ENCODE data around the gene SLX4IP. TPM values are rescaled to one million over a fixed set of nuclear protein-coding genes. Genes with fewer than 3 reads are reported as not detected.

Gene SLX4IP
- total RNA-seq, 1 donor, result 4.0 TPM

GRCh38 chr20:10511170-10511508, 76.0 kb downstream of the SLX4IP start:
- no peak for TF ChIP-seq CTCF (IDR thresholded peaks at IDR 0.05; ENCODE audit: extremely low read depth, low read depth, low read length)
- Histone ChIP-seq H3K79me2 (ENCODE audit: insufficient read depth, low read length) (peaks cover 4% of the 10 kb centered on the region), H3K27me3 (ENCODE audit: insufficient read depth, low read length) (no peaks in the 10 kb centered on the region), H3K4me2 (ENCODE audit: insufficient read depth, low read length) (peak overlapping the region; percentile 72), H3K27ac (ENCODE audit: low read depth, low read length) (peak overlapping the region; percentile 93), H4K20me1 (ENCODE audit: insufficient read depth, low read length) (no peaks in the 10 kb centered on the region), H3K9me3 (ENCODE audit: low read depth, low read length) (no peaks in the 10 kb centered on the region), H2AFZ (ENCODE audit: low read length) (peak overlapping the region; percentile 24), H3K36me3 (ENCODE audit: insufficient read depth, low read length) (no peaks in the 10 kb centered on the region), H3K4me1 (ENCODE audit: insufficient read depth, low read length) (peaks cover 40% of the 10 kb centered on the region), H3K4me3 (ENCODE audit: insufficient read depth, low read length) (peak overlapping the region; percentile 38)
- peak; percentile 35 for DNase-seq (ENCODE audit: insufficient read length, low spot score, missing footprints)

DNA sequence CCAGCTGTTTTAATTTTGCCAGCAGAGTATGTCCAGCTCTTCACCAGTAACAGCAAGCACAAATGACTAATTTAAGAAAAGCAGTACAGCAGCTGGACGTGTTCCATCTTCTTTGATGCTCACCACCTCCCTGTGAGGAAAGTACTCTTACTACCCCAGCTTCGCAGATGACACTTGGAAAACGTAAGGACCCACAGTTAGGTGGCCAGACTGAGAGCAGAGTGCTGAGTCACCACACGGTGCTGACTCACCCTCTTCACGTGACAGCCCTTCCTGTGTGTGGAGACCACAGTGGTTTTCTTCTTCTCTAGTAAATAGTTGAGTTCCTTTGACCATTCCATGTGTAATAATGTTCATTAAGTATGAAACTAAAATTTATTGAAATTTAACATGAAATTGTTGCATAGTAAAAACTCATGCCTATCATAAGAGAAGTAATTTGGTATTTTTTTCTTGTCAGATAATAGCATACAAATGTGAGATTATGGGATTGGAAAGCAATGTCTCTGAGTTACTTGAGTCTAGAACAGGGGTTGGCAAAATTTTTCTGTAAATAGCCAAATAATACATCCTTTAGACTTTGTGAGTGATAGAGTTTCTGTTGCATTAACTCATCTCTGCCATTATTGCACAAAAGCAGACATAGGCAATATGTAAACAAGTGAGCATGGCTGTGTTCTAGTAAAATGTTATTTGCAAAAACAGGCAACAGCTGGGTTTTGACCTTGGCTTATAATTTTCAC, 76.6 kb downstream of the SLX4IP start:
- H3K9me3 ChIP-seq (ENCODE audit: low read depth, low read length), result no peaks in the 10 kb centered on the region
- H3K79me2 ChIP-seq (ENCODE audit: insufficient read depth, low read length), result peaks cover 4% of the 10 kb centered on the region
- peak overlapping the region; percentile 24 for H2AFZ ChIP-seq (ENCODE audit: low read length)
- H4K20me1 ChIP-seq (ENCODE audit: insufficient read depth, low read length), result no peaks in the 10 kb centered on the region
- DNase-seq (ENCODE audit: insufficient read length, low spot score, missing footprints), result peak; percentile 68
- peak overlapping the region; percentile 93 for H3K27ac ChIP-seq (ENCODE audit: low read depth, low read length)
- TF ChIP-seq CTCF (IDR thresholded peaks at IDR 0.05; ENCODE audit: extremely low read depth, low read depth, low read length), result no peak
- peaks cover 40% of the 10 kb centered on the region for H3K4me1 ChIP-seq (ENCODE audit: insufficient read depth, low read length)
- peak overlapping the region; percentile 38 for H3K4me3 ChIP-seq (ENCODE audit: insufficient read depth, low read length)
- no peaks in the 10 kb centered on the region for H3K27me3 ChIP-seq (ENCODE audit: insufficient read depth, low read length)
- peak overlapping the region; percentile 72 for H3K4me2 ChIP-seq (ENCODE audit: insufficient read depth, low read length)
- H3K36me3 ChIP-seq (ENCODE audit: insufficient read depth, low read length), result no peaks in the 10 kb centered on the region

GRCh38 chr20:10513061-10513460, 78.0 kb downstream of the SLX4IP start:
- Histone ChIP-seq H4K20me1 (ENCODE audit: insufficient read depth, low read length) (no peaks in the 10 kb centered on the region), H3K4me2 (ENCODE audit: insufficient read depth, low read length) (no peak overlapping the region), H3K4me1 (ENCODE audit: insufficient read depth, low read length) (peaks cover 38% of the 10 kb centered on the region), H3K27ac (ENCODE audit: low read depth, low read length) (no peak overlapping the region), H3K27me3 (ENCODE audit: insufficient read depth, low read length) (no peaks in the 10 kb centered on the region), H3K4me3 (ENCODE audit: insufficient read depth, low read length) (no peak overlapping the region), H2AFZ (ENCODE audit: low read length) (no peak overlapping the region), H3K79me2 (ENCODE audit: insufficient read depth, low read length) (no peaks in the 10 kb centered on the region), H3K36me3 (ENCODE audit: insufficient read depth, low read length) (no peaks in the 10 kb centered on the region), H3K9me3 (ENCODE audit: low read depth, low read length) (no peaks in the 10 kb centered on the region)
- DNase-seq (ENCODE audit: insufficient read length, low spot score, missing footprints), result no peak
- no peak for TF ChIP-seq CTCF (IDR thresholded peaks at IDR 0.05; ENCODE audit: extremely low read depth, low read depth, low read length)

DNA sequence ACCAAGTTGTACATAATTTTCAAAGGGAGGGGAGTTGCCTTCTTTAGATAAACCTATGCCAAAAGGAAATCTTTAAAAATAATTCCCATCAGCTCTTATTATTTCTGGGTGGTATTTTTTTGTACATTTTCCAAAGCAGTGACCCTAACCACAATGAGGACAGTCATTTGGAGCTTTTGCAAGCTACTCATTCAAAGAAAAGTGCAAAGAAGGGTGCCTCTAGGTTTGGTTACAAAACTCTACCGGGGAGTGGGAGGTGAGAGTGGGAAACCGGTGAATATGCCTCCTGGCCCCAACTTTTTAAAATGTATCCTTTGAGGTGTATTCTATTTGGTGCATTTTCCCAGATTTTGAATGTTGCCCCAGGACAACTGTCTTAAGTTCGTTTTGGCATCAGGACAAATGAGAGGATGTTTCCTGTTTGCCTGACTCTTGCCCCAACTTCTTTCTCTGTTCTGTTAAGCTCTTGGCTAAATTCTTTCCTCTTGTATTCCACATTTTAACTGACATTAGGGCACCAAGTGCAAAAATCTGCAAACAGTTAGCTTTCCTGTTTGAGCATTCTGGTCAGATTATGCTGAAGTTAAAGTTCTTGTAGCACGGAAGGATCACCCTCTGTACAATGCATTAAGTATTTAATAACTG, 78.9 kb downstream of the SLX4IP start:
- H2AFZ ChIP-seq (ENCODE audit: low read length), result no peak overlapping the region
- no peaks in the 10 kb centered on the region for H3K27me3 ChIP-seq (ENCODE audit: insufficient read depth, low read length)
- H3K79me2 ChIP-seq (ENCODE audit: insufficient read depth, low read length), result no peaks in the 10 kb centered on the region
- H3K9me3 ChIP-seq (ENCODE audit: low read depth, low read length), result no peaks in the 10 kb centered on the region
- H3K36me3 ChIP-seq (ENCODE audit: insufficient read depth, low read length), result no peaks in the 10 kb centered on the region
- TF ChIP-seq CTCF (IDR thresholded peaks at IDR 0.05; ENCODE audit: extremely low read depth, low read depth, low read length), result no peak
- H3K4me1 ChIP-seq (ENCODE audit: insufficient read depth, low read length), result peaks cover 28% of the 10 kb centered on the region
- no peak overlapping the region for H3K4me2 ChIP-seq (ENCODE audit: insufficient read depth, low read length)
- H4K20me1 ChIP-seq (ENCODE audit: insufficient read depth, low read length), result no peaks in the 10 kb centered on the region
- no peak overlapping the region for H3K27ac ChIP-seq (ENCODE audit: low read depth, low read length)
- DNase-seq (ENCODE audit: insufficient read length, low spot score, missing footprints), result no peak
- H3K4me3 ChIP-seq (ENCODE audit: insufficient read depth, low read length), result no peak overlapping the region
